Measurements from ENCODE around the gene CPS1.

- TF ChIP-seq CTCF (IDR thresholded peaks at IDR 0.05; ENCODE audit: borderline replicate concordance, extremely low read depth, low read length, poor library complexity, severe bottlenecking): no peak
- TF ChIP-seq EZH2 (IDR thresholded peaks at IDR 0.05; ENCODE audit: borderline replicate concordance, low read depth, low read length, severe bottlenecking): no peak
Observed at GRCh38 chr2:210592726-210593125, 36.3 kb downstream of the CPS1 start.

Data from DND-41 (cell line).